GM21515 (cell line): ENCODE data around the gene FBXL14.

Experiments used
- ATAC-seq: cut with Tn5 transposase; IDR thresholded peaks from one replicate; pipeline ENCODE4 v1.9.1; 2021; ENCODE audit not compliant: unreplicated experiment

The FBXL14 gene

GRCh38 chr12:1594261-1595025 lies at the start of gene FBXL14:
TSS of gene FBXL14 (minus strand) at chr12:1594581. CDS start at chr12:1594066, 515 bp downstream.
- ATAC-seq = peak; percentile 49

GRCh38 chr12:1643905-1644533 lies 49.6 kb upstream of the FBXL14 start:
- ATAC-seq = no peak

GRCh38 chr12:1643043-1643442 lies 48.7 kb upstream of the FBXL14 start:
- no peak for ATAC-seq

- no peak for ATAC-seq
Measured at GRCh38 chr12:1642513-1642912, 48.1 kb upstream of the FBXL14 start.

GRCh38 chr12:1640328-1641234 lies 46.2 kb upstream of the FBXL14 start:
- ATAC-seq = no peak

- ATAC-seq = no peak
Measured at GRCh38 chr12:1639538-1639937, 45.2 kb upstream of the FBXL14 start.

GRCh38 chr12:1638203-1638602 lies 43.8 kb upstream of the FBXL14 start:
- ATAC-seq = no peak

- ATAC-seq = no peak
Measured at GRCh38 chr12:1635301-1636095, 41.1 kb upstream of the FBXL14 start.

GRCh38 chr12:1634590-1635191 lies 40.3 kb upstream of the FBXL14 start:
- no peak for ATAC-seq

- no peak for ATAC-seq
Measured at GRCh38 chr12:1634149-1634548, 39.8 kb upstream of the FBXL14 start.

GRCh38 chr12:1633459-1633858 lies 39.1 kb upstream of the FBXL14 start:
- no peak for ATAC-seq

- ATAC-seq = no peak
Measured at GRCh38 chr12:1632702-1633101, 38.3 kb upstream of the FBXL14 start.

- no peak for ATAC-seq
Measured at GRCh38 chr12:1630827-1631591, 36.6 kb upstream of the FBXL14 start.

- no peak for ATAC-seq
Measured at GRCh38 chr12:1630133-1630826, 35.9 kb upstream of the FBXL14 start.

GRCh38 chr12:1629338-1630132 lies 35.2 kb upstream of the FBXL14 start:
- no peak for ATAC-seq

GRCh38 chr12:1628666-1629337 lies 34.4 kb upstream of the FBXL14 start, which contains the start of gene WNT5B:
TSS of gene WNT5B (plus strand) at chr12:1629231. CDS start at chr12:1631355, 2,124 bp downstream.
- no peak for ATAC-seq

- ATAC-seq = no peak
Measured at GRCh38 chr12:1622406-1622805, 28.0 kb upstream of the FBXL14 start.

- no peak for ATAC-seq
Measured at GRCh38 chr12:1620092-1620491, 25.7 kb upstream of the FBXL14 start.
